Cortex of kidney (tissue), 1 donor: ENCODE data around the gene CCL21.

ENCODE experiments used
- DNase-seq: peaks from one replicate; lab custom pipeline; 2025; lab: John Stamatoyannopoulos, UW

CCL21 gene

DNA sequence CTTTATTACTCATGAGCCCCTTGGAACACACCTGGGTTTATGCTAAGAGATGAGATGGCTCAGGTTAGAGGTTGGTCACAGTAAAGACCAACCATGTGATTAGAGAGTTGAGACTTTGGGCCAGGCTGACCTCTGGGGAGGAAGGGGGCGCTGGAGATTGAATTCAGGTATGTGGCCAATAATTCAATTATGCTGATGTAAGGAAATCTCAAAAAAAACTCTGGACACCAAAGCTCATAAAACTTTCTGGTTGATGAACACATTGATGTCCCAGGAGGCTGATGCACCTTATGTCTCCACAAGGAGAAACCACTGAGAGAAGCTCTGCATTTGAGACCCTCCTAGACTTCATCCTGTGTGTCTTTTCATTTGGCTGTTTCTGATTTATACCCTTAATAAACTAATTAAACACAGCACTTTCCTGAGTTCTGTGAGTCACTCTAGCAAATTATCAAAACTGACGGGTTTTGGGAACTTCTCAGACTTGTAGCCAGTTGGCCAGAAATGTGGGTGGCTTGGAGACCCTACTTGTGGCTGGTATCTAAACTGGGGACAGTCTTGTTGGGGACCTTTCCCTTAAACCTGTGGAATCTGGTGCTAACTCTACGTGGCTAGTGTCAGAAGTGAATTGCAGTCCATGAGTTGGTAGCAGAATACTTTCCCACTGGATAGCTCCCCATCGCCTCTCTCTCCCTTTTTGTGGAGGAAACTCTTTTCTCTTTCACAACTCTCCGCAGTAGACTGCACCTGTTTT lies 40.0 kb downstream of the CCL21 start:
- DNase-seq = no peak

DNA sequence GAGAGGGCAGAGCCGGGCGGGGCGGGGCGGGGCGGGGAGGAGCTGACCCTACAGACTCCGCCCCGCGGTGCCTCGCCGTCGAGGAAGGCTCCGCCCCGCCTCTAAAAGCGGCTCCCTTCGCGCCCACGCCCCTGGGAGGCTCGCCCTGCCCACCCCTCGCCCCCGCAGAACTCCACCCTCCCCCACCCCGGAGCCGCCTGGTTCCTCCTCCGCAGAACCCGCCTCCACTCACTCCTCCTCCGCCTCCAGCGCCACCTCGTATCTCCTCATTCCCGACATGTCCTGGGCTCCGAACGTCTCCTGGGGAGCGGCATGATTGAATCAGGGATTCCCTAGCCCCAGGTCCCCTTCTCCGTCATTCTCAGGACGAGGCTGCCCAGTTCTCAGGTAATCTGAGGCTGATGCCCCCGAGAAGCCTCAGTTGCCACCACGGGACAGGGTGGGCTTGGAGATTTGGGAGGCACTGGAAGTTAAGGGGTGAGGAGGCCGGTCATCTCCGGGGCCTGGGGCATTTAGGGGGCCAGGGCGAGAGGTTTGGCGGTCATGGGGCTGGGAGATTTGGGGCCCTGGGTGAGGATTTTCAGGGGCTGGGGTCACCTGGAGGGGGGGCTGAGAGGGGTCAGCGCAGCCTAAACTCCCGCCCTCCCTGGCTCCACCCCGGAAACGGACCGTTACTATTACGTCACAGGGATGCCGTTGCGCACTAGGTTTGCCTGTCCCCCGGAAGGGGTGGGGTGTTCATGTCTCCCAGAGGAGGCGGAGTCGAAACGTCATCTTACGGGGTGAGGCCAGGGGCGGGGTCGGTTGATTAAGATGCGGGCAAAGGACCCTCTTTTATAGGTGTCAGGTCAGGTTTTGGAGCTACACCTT lies 44.3 kb downstream of the CCL21 start:
- no peak for DNase-seq

DNA sequence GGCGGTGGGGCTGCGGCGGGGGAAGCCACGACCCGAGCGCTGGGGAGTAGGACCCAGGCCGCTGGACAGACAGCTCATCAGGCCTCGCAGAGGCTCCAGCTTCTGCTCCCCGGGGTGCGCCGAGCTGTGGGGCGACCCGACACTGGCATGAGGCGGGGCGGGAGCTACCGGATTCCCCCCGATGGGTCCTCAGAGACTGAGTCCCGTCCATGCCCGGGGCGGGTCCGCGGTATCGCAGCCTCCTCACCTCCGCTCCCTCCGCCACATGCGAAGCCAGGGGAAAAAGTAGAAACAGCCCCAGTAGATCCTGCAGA lies 44.9 kb downstream of the CCL21 start:
- no peak for DNase-seq

DNA sequence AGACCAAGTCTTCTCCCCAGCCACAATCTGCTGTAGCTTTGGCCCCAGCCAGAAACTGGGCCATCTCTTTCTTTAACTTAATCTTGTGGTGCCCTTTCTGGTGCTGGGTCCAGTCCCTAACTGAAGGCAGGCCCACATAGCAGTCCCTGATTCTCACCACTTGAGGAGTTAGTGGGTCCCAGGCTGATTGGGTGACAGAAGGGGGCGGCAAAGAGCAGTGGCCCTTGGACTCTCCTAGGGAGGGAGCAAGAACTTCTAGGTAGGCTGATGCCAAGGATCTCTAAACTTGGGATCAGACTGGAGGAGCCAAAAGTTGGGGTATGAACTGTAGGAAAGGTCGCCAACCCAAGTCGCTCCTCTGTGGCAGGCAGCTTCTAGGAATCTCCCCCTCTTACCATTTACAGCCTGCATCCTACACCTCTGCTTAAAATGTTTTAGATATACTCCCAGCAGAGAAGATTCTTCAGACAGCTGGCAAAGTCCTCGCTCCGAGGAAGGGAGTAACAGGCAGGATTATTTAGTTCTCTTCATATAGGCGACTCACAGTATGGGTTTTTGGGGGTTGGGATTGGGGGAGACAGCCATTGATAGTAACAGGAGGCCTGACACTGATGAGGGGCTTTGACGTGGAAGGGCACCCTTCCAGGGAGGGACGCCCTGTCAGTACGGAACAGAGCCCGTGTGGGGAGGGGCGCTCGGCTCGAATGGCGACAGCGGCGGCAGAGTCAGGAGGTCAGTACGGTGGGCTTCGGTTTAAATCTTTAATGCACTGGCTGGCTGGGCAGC lies 45.5 kb downstream of the CCL21 start:
- DNase-seq = no peak

DNA sequence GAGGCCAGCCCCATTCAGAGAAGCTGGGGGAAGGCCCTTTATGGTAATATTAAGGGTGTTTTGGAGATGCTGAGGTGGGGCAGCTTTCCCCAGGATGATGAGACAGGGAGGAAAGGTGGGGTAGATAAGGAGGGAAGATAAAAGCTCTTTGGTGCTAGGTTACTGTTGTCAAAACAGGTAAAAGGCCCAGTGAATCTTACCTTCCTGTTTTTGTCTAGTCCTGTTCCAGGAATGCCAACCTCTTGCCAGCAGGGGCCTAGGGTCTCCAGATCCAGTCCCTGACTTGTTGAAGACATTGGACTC lies 46.7 kb downstream of the CCL21 start:
- no peak for DNase-seq

DNA sequence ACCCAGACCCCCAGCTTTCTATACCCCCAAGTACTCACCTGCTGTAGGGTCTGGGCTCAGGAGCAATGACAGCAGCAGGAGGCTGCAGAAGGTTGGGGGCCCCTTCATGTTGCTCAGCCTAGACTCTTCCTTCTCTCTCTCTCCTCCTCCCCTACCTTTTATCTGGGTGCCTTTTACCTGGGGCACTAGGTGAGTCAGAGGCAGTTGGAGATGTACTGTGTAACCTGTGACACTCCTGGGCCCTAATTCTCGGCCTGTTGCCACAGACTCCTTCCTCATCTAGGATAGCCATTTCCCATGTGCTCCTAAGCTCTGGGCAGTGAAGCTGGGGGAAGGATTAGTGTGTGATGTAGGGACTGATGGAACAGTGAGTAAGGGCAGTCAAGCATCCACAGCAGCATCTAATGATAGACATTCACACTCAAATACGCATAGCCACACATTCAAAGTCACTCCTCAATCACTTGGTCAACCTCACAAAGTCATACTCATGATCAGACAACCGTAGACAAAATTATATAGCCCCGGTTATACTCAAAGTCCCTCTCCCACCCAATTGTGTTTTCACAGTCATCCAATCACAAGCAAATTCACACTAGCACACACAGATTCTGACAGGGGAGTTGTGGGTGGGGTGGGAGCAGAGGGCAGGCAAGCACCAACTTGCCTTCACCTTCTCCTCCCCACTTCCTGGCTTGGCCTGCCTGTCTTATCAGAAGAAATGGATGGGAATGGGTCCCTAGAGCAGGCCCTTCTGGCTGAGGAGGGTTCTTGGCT lies 47.2 kb downstream of the CCL21 start, which contains the start of gene CCL27:
Gene CCL27, minus strand, starts transcription at position 132 of the 777 bp plus-strand sequence. Its CDS starts 24 bp downstream, at position 108.
- no peak for DNase-seq

DNA sequence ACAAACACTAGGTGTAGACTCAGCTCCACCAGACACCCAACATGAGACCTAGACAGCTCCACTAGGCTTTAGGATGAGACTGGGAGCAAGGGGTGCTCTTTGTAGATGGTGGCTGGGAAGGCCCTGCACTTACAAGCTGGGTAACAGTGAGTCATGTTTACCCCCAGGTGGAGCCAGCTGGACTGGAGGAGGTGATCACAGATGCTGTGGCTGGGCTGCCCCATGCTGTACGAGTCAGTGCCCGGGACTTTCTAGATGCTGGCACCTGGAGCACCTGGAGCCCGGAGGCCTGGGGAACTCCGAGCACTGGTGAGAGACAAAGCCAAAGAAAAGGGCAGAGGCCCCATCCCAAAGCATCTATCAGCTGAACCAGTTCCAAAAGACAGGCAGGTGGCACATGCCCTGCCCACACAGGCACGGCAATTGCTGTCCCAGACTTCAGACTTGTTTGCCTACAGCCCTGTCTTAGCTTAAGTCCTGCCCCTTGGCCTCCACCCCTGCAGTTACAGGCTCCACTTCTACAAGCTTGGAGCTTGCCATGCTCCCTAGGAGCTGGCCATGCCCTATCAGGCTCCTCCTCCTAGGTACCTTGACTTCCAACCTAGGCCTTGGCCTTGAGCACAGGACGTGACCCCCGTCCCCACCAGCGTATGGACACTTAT lies 50.2 kb downstream of the CCL21 start:
- no peak for DNase-seq
